ENCODE measurements around the gene CTBP2.

Gene CTBP2

GRCh38 chr10:125024497-125025234, 135.7 kb downstream of the CTBP2 start:
- DNase-seq (ENCODE audit: low spot score) = no peak

DNA sequence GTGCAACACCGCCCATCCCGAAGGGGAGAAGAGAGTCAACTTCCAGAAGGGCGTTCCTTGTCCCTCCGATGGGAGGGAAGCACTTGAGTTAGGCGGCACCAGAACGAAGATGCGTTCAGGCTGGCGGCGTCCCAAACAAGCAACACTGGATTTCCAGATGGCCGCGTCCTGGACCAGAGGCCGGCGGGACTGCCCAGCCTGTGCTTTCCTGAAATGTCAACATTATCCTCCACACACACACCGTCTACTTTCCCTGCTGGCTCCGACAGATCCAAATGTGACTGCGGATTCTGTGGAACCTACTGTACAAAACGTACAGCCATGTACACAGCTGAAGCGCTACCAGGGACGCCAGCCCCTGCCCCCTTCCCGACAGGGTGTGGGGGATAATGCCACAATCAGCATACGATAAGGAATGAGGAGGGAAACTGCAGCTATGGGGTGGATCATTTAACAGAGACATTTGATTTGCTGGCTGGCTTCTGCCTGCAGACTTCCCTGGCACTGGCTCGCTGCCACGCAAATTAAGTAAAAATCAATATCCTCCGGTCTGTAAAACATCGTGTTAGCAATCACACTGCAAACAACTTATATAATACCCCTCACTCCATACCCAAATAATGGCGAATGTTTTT, 136.4 kb downstream of the CTBP2 start:
- DNase-seq (ENCODE audit: low spot score) = no peak

DNA sequence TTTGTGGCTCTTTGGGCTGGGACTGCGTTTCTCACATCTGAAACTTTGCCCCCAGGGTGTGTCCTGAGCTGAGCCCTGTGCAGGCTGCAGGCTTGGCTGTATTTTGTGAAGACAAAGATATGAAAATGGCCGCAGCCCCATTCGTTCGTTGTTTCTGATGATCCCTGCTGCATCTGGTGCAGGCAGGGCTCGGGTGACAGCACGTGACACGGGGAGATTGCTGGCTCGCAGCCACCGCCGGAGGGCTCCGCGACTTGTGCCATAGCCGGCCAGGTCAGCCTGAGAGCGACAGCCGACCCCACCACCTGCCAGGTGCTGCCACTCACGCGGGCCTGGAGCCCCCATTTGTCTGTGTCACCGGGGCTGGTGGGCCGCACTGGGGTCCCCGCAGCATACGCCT, 137.1 kb downstream of the CTBP2 start:
- no peak for DNase-seq (ENCODE audit: low spot score)

DNA sequence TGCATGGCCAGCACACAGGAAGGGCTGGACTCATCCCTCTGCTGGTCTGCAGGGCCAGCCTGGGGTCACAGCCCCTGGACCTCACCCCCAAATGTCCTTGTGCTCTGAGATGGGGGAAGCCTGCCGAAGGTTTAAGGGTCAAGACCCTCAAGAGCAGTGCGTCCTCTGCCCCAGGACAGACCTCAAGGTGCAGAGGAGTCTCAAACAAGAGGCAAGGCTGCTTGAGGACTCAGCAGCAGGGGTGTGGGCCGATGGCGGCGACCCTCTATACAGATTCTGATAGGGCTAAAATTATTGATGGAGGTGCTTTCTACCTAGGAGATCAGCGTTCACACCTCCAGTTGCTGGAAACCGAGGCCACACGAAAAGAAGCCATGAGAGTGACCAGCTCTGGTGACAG, 137.7 kb downstream of the CTBP2 start:
- DNase-seq (ENCODE audit: low spot score) = no peak

- no peak for DNase-seq (ENCODE audit: low spot score)
These were observed 138.5 kb downstream of the CTBP2 start for GRCh38 chr10:125021686-125022344.

DNA sequence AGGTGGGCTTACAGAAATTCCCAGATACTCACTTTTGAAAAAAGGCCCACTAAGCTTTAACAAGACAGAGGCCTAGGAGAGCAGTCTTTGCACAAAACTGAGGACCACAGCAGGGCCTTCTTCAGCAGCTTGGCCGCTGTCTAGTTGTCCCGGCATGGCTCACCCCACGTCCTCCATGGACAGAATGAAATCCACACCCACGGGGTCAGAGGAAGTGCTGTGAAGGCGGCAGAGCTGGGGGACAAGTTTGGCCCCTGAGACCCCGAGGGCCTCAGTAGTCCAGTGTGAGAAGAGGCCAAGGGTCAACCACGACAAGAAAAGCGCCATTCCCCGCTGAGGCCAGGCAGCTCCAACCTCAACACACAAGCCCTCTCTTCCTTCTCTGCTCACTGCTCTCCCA, 139.5 kb downstream of the CTBP2 start:
- no peak for DNase-seq (ENCODE audit: low spot score)

- DNase-seq (ENCODE audit: low spot score) = no peak
These were observed 140.0 kb downstream of the CTBP2 start for GRCh38 chr10:125020386-125020785.

DNA sequence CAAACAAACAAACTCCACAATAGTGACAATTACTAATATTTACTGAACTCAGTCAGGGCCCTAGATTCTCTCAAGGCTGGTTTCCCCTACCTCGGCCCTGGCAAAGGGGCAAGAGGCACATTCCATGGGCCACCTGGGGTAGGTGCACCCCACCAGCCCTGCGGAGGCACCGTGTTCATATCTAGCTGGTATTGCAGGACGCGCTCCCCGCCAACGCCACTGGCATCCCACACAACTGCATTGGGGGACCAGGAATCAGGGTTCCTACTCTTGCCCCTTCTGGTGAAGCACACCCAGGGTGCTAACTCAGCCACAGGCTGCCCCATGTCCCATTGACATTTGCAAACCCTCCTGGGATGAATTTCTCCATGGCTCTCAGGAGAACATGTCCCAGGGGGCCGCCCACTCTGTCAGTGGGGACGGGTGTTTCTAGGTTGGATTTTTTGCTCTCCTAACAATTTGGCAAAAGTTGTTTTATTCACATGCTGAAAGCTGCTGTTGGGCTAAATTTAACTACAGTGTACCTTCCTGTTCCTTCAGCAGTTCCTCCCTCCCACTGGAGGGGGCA, 141.7 kb downstream of the CTBP2 start:
- no peak for DNase-seq (ENCODE audit: low spot score)

GRCh38 chr10:125017547-125018298, 142.6 kb downstream of the CTBP2 start:
- no peak for DNase-seq (ENCODE audit: low spot score)

DNA sequence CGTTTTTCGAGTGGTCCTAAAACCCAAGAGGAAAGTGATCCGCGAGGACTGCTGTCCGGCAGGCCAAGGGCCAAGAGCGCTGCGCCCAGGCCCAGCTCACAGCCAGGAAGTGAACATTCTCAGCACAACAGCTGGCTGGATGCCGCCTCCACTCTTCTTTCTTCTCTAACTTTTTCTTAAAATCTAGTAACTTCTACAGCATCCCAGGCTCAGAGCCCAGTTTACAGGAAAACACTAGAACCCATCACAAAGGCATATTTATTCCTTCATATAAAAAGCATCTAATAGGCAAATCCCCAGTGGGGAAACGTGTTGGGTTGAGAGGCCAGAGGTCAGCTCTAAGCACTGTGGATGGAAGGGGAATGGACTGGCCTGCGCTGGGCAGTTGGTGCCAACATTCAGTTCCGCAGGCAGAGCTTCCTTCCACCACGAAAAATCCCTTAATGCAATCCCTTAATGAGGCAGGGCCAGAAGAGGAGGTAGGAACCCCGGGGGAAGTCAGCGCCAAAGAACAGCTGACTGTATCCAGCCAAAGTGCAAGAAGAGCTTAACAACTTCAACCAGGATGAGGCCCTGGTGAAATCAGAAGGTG, 143.7 kb downstream of the CTBP2 start:
- DNase-seq (ENCODE audit: low spot score) = no peak

GRCh38 chr10:125016123-125016522, 144.2 kb downstream of the CTBP2 start:
- DNase-seq (ENCODE audit: low spot score) = no peak

DNA sequence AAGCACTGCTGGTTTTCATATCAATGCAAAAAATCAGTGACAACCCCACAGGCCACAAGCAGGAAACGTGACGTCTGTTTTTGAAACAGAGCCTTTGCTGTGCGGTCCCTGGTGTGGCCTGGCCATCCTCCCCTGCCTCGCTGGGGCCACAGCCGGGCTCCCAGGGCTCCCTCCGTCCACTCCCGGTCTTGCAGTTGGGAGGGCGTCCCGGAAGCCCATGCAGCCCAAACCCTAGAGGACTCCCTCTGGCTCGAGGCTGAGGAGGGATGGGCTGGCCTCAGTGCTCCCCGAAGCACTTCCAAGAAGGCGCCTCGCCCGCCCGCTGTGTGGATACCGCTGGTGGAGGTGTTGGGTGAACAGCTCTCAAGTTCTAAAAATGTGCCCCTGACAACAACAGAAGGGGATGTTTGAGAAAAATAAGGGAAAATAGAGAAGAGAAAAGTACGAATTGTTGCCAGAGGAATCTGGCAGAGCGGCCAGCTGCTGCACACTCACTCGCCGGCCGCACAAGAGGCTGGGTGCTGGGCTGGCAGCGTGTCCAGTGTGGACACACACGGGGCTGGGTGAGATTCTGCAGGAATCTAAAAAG, 144.9 kb downstream of the CTBP2 start:
- no peak for DNase-seq (ENCODE audit: low spot score)

DNA sequence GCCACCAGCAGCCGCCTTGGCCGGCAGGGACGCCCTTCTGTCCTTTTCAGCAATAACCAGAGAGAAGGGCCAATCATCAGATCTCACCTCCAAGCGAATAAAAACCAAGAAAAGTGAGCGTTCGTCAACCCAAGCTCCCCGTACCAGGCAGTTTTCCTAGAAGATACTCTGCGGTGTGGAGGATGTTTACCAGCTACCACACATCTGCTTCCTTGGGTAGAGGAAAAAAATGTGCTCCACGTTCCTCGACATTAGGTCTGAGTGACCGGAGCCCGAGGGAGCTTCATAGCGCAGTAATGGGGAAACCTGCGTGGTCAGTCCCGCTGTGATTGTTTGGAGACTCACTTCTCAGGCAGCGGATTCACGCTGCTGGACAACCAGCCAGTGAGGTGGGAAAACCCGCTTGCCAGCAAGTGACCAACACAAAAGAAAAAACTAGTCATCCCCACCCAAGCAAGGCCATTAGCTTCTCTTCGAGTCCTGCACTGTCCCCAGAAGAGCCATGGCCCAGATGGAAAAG, 145.5 kb downstream of the CTBP2 start:
- no peak for DNase-seq (ENCODE audit: low spot score)

DNA sequence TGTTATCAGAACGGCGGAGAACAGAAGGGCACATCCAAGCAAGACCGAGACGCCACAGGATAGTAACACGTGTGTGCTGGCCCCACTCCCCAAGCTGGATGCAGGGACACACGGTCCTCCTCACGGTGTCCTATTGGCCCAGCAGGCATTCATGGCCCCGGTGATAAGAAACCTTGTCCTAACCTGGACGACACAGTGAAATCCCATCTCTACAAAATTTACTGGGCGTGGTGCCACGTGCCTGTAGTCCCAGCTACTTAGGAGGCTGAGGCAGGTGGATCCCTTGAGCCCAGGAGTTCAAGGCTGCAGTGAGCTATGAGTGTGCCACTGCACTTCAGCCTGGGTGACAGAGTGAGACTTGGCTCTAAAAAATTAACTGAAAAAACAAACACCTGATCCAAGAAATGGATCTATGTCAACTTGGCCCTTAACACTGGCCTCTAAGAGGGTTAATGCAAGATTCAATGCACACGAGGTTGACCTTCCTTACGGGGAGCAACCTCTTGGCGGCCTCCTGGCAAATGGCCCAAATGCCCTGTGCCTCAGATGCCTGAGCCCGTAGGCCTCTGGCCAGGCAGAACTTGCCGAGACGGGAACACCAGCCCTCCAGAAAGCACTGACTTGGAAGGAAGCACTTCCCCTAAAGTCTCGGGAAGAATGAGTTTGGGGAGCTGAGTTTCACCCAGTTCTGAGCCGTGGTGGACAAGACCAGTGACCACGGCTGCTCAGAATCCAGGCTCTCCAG, 146.1 kb downstream of the CTBP2 start:
- DNase-seq (ENCODE audit: low spot score) = no peak

DNA sequence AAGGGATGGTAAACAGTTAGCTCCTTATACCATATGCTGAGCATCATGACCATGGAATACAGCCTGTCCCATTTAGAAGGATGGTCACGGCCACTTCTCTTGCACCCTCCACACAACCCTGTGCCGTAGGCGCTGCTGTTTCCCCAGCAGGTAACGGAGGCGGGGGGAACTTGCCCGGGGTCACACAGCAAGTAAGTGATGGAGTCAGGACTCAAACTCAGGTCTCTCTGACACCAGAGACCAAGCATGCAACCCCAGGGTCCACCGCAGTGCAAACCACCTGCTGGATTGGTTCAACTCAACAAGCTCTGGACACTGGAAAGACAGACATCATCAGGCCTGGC, 146.9 kb downstream of the CTBP2 start:
- DNase-seq (ENCODE audit: low spot score) = no peak

GRCh38 chr10:125012851-125013528, 147.4 kb downstream of the CTBP2 start:
- DNase-seq (ENCODE audit: low spot score) = no peak

DNA sequence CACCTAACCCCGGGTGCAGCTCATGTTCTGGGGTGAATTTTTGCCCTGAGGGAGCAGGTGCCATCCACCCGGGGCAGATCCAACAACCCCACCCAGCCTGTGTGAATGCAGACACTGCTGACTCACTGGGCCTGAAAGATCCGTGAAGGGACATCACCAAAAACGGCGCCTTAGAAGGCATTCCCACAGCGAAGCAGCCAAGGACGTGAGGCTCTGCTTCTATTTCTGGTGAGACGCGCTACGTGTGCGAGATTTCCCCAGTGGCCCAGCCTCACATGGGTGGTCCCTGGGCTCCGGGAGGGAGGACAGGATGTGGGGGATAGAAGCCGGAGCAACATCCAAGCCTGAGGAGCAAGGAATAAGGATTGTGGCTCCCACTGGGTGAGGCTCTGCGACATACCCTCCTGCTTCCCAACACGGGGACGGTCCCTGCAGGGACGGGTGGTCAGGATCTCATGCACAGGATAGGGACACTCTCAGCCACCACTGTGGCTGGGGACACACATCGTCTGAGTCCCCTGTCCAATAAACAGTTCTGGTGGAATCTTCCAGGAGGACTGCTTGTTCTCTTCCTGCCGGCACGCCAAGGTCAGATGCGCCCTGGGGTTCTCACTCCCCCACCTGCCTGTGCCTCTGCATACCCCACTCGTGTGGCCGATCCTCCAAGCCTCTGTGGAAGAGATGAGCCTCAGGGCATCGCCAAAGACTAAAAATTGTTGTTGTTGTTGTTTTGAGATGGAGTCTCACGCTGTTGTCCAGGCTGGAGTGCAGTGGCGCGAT, 148.2 kb downstream of the CTBP2 start:
- no peak for DNase-seq (ENCODE audit: low spot score)

- no peak for DNase-seq (ENCODE audit: low spot score)
These were observed 149.0 kb downstream of the CTBP2 start for GRCh38 chr10:125011171-125011925.

- DNase-seq (ENCODE audit: low spot score) = no peak
These were observed 150.0 kb downstream of the CTBP2 start for GRCh38 chr10:125010362-125010761.

All from SW480 (cell line).